Epithelial cell of proximal tubule (primary cell): Measurements from ENCODE around the gene YAF2. TPM values are rescaled to one million over a fixed set of nuclear protein-coding genes. Genes with fewer than 3 reads are reported as not detected.
A peak's percentile ranks its signal among the peaks of the same experiment; 100 is the strongest.

Experiments used
- DNase-seq: peaks from one replicate; pipeline ENCODE4 v3.0.0-alpha.2; 2011; ENCODE audit warnings: low read depth
- H3K4me3 ChIP-seq: 2 replicates; pipeline ENCODE4 v1.5.1; 2011; ENCODE audit warnings: low read depth, mild to moderate bottlenecking, low read length
- total RNA-seq: library from RNA; depleted of rRNA; stranded (reverse); fragments of >200 nt; gene quantifications from 2 replicates; pipeline ENCODE4 v1.2.3, GENCODE V29; 2015
- TF ChIP-seq, protein P1 (sequence below): conservative IDR thresholded peaks from 2 replicates; pipeline ENCODE4 v1.5.1; 2012; ENCODE audit warnings: low read depth, mild to moderate bottlenecking, low read length

YAF2 gene
- total RNA-seq, 1 donor from 2014 or later, result 9.3 TPM

DNA sequence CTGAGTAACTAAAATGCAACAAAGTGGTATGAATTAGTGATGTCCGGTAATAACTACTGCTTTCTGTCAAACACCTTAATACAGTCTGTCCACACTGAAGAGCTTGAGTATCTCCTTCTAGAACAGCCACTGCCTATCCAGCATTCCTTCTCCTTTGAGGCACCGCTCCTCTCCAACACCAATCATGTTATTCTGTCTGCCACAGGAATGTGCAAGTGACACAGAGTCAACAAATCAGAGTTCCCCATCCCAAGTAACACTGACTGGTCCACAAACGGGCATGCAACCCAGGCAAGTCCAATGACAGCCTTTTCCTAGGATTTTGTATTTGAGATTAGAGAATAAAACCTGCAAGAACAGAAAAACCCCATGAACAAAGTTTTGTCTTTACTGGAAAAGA, 97.1 kb downstream of the YAF2 start:
- no peak overlapping the region for H3K4me3 ChIP-seq
- DNase-seq, result no peak
- TF ChIP-seq, protein P1, sequence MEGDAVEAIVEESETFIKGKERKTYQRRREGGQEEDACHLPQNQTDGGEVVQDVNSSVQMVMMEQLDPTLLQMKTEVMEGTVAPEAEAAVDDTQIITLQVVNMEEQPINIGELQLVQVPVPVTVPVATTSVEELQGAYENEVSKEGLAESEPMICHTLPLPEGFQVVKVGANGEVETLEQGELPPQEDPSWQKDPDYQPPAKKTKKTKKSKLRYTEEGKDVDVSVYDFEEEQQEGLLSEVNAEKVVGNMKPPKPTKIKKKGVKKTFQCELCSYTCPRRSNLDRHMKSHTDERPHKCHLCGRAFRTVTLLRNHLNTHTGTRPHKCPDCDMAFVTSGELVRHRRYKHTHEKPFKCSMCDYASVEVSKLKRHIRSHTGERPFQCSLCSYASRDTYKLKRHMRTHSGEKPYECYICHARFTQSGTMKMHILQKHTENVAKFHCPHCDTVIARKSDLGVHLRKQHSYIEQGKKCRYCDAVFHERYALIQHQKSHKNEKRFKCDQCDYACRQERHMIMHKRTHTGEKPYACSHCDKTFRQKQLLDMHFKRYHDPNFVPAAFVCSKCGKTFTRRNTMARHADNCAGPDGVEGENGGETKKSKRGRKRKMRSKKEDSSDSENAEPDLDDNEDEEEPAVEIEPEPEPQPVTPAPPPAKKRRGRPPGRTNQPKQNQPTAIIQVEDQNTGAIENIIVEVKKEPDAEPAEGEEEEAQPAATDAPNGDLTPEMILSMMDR, result no peak

- TF ChIP-seq, protein P1, result no peak
- DNase-seq, result no peak
- no peak overlapping the region for H3K4me3 ChIP-seq
Observed at GRCh38 chr12:42135259-42135814, 102.7 kb downstream of the YAF2 start.

GRCh38 chr12:42130672-42131402, 107.2 kb downstream of the YAF2 start:
- H3K4me3 ChIP-seq, result peak overlapping the region; percentile 48
- DNase-seq, result no peak
- TF ChIP-seq, protein P1, result no peak

DNA sequence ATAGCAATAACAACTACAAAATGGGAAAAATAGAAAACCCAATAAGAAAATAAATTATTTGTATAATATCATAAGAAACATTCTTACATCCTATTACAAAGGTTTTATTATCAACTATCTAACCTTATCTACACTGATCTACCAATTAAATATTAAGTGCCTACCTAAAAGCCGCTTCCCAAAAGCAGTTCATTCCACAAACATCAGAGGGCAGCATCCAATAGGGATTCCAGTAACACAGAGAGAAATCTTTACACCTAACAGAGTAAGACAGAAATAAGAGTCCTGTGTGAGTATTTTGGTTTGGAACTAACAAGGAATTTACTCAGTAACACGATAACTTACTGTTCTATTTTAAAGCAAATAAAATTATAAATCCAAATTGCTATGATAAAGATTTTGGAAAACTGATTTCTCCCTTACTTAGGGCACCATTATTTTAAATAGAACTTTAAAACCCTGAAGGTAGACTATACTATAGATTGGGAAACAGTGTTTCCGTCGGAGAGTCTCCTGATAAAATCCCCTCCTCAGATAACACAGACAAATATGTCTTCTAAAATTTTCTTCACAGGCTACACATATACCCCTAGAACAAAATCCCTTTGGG, 108.3 kb downstream of the YAF2 start:
- DNase-seq, result no peak
- TF ChIP-seq, protein P1, result peak; percentile 93
- no peak overlapping the region for H3K4me3 ChIP-seq

DNA sequence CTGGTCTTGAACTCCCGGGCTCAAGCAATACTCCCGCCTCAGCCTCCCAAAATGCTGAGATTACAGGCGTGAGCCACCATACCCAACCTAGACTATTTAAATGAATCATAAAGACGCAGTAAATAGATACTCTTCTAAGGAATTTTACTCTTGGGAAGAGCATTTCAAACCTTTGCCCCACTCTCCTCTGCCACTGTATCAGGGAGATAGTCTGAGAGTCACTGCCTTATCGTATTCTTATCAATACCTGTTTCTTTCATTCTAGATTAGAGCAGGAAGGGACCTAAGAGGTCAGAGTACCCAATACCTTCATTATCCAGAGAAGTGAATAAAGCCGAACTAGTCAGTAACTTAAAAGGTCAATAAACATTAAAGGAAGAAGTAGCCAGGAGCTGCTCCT, 109.2 kb downstream of the YAF2 start:
- H3K4me3 ChIP-seq, result no peak overlapping the region
- TF ChIP-seq, protein P1, result no peak
- DNase-seq, result no peak

DNA sequence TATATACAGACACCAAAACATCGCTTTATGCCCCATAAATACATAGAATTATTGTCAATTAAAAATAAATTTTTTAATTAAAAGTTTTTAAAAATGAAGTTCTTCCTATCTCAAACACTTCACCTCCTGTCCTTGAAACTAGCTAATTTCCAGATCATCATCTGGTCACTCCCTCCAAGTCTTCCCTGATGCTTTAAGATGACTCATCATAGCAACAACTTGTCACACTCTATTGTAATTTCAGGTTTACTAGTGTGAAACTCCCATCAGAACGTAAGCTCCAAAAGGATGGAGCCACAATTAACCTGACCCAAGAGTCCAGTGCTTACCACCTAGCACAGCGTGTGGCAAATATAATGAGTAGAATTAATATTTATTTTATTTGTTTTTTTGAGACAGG, 109.7 kb downstream of the YAF2 start:
- TF ChIP-seq, protein P1, result no peak
- no peak overlapping the region for H3K4me3 ChIP-seq
- DNase-seq, result no peak

- H3K4me3 ChIP-seq, result no peak overlapping the region
- TF ChIP-seq, protein P1, result no peak
- no peak for DNase-seq
Observed at GRCh38 chr12:42126963-42127362, 111.1 kb downstream of the YAF2 start.
